ENCODE measurements around the gene CPNE9. TPM values are rescaled to one million over a fixed set of nuclear protein-coding genes. Genes with fewer than 3 reads are reported as not detected.

Gene CPNE9
- total RNA-seq, 4 donors from 2014 or later: not detected

GRCh38 chr3:9747267-9747666 lies 43.6 kb downstream of the CPNE9 start:
- no peak for DNase-seq
- in situ Hi-C loops (cut with MboI; ENCODE audit: low pct_ligation_motif_present in 1 of 4, low pct_unique_long_range_greater_than_20kb in 1 of 4, low sequenced_read_pairs in 3 of 4): no loop called here
- intact Hi-C loops (cut with DNase I; ENCODE audit: low total_unique reads): no loop called here

GRCh38 chr3:9748031-9748430 lies 44.4 kb downstream of the CPNE9 start:
- in situ Hi-C loops (cut with MboI; ENCODE audit: low pct_ligation_motif_present in 1 of 4, low pct_unique_long_range_greater_than_20kb in 1 of 4, low sequenced_read_pairs in 3 of 4) (no loop called here), intact Hi-C loops (cut with DNase I; ENCODE audit: low total_unique reads) (no loop called here)
- peaks cover 0 to 45% (median 23%) of the 10 kb centered on the region in 4 donors for H3K36me3 ChIP-seq
- no peak for DNase-seq
- no peaks in the 10 kb centered on the region for H3K9me3 ChIP-seq
- no peak overlapping the region for H3K27ac ChIP-seq
- WGBS, 2 donors (ENCODE audit: low coverage in 1 of 2): 98 to 100% methylated on average over 1 to 2 of the region's 2 CpGs
- TF ChIP-seq POLR2AphosphoS5 (IDR thresholded peaks at IDR 0.05): no peak
- no peak for TF ChIP-seq EP300 (IDR thresholded peaks at IDR 0.05; ENCODE audit: low read depth)
- TF ChIP-seq CTCF (IDR thresholded peaks at IDR 0.05): no peak
- TF ChIP-seq POLR2A (IDR thresholded peaks at IDR 0.05): no peak
- H3K4me1 ChIP-seq: peaks cover 19 to 29% (median 23%) of the 10 kb centered on the region in 4 donors
- no peaks in the 10 kb centered on the region for H3K27me3 ChIP-seq
- no peak overlapping the region for H3K4me3 ChIP-seq

More at GRCh38 chr3:9747267-9747666, 43.6 kb downstream of the CPNE9 start:
- H3K27ac ChIP-seq: no peak overlapping the region
- 86% methylated on average over 8 of the region's 8 CpGs; no CpG with 5 or more reads in 1 of the 2 donors for WGBS, 2 donors (ENCODE audit: low coverage in 1 of 2)
- H3K9me3 ChIP-seq: no peaks in the 10 kb centered on the region
- H3K4me1 ChIP-seq: peaks cover 19 to 29% (median 23%) of the 10 kb centered on the region in 4 donors
- TF ChIP-seq POLR2AphosphoS5 (IDR thresholded peaks at IDR 0.05): no peak
- TF ChIP-seq EP300 (IDR thresholded peaks at IDR 0.05; ENCODE audit: low read depth): no peak
- TF ChIP-seq POLR2A (IDR thresholded peaks at IDR 0.05): no peak
- no peak for TF ChIP-seq CTCF (IDR thresholded peaks at IDR 0.05)
- H3K36me3 ChIP-seq: peaks cover 0 to 52% (median 28%) of the 10 kb centered on the region in 4 donors
- H3K4me3 ChIP-seq: no peak overlapping the region
- no peaks in the 10 kb centered on the region for H3K27me3 ChIP-seq

GRCh38 chr3:9749296-9749644 lies 45.6 kb downstream of the CPNE9 start:
- H3K9me3 ChIP-seq: no peaks in the 10 kb centered on the region
- in situ Hi-C loops (cut with MboI; ENCODE audit: low pct_ligation_motif_present in 1 of 4, low pct_unique_long_range_greater_than_20kb in 1 of 4, low sequenced_read_pairs in 3 of 4): no loop called here
- DNase-seq: no peak
- H3K36me3 ChIP-seq: peaks cover 0 to 32% (median 16%) of the 10 kb centered on the region in 4 donors
- peaks cover 19 to 29% (median 23%) of the 10 kb centered on the region in 4 donors for H3K4me1 ChIP-seq
- no peaks in the 10 kb centered on the region for H3K27me3 ChIP-seq
- intact Hi-C loops (cut with DNase I; ENCODE audit: low total_unique reads): no loop called here
- peak overlapping the region; percentile 92 to 95 (median 93) for H3K27ac ChIP-seq
- WGBS, 2 donors (ENCODE audit: low coverage in 1 of 2): 10 to 11% methylated on average over 3 to 19 of the region's 19 CpGs
- peak overlapping the region; percentile 38 to 78 (median 51) for H3K4me3 ChIP-seq
- TF ChIP-seq CTCF (IDR thresholded peaks at IDR 0.05) (peak in 1 of 5 experiments; percentile 17), EP300 (IDR thresholded peaks at IDR 0.05; ENCODE audit: low read depth) (no peak)

GRCh38 chr3:9749645-9750555 lies 46.3 kb downstream of the CPNE9 start, which contains the start of gene OGG1:
OGG1 (plus strand) TSS chr3:9749952; CDS start chr3:9750287, 335 bp downstream.
- intact Hi-C loops (cut with DNase I; ENCODE audit: low total_unique reads): no loop called here
- Histone ChIP-seq H3K4me1 (peaks cover 19 to 34% (median 23%) of the 10 kb centered on the region in 4 donors), H3K27me3 (no peaks in the 10 kb centered on the region), H3K27ac (peak within 1 kb of the TSS; percentile 92 to 95 (median 93)), H3K36me3 (peaks cover 0 to 26% (median 12%) of the 10 kb centered on the region in 4 donors), H3K9me3 (no peaks in the 10 kb centered on the region), H3K4me3 (peak within 1 kb of the TSS; percentile 38 to 78 (median 51))
- WGBS, 2 donors (ENCODE audit: low coverage in 1 of 2): 0% methylated on average over 1 to 56 of the region's 60 CpGs
- TF ChIP-seq POLR2AphosphoS5 (IDR thresholded peaks at IDR 0.05) (peak; percentile 51 to 85 (median 65)), CTCF (IDR thresholded peaks at IDR 0.05) (peak in 1 of 5 experiments; percentile 5), POLR2A (IDR thresholded peaks at IDR 0.05) (peak; percentile 58), EP300 (IDR thresholded peaks at IDR 0.05; ENCODE audit: low read depth) (no peak)
- in situ Hi-C loops (cut with MboI; ENCODE audit: low pct_ligation_motif_present in 1 of 4, low pct_unique_long_range_greater_than_20kb in 1 of 4, low sequenced_read_pairs in 3 of 4): no loop called here
- DNase-seq: peak; percentile 98
